ENCODE results near the gene GSTA3.
"Not testable (repeated sequence)": the region's sequence is repeated elsewhere in the genome, so short reads cannot be mapped to it uniquely, and the experiment has no call there.

Gene GSTA3

DNA sequence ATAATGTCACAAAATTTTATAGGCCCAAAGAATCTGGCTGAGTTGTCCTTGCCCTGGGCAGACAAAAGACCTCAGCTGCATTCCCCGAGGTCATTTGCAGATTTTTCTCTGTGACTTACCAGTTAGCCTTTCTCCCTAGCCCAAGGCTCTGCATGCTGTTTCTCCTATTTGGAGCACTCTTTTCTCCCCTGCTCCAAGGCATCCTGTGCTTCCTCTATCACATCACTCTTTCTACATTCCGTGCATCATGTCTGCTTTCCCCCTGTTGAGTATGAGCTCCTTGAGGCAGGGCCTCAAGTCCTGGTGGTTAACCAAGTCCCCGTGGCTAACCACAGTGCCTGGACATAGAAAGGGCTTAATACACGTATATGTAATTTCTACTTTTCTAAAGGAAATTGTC lies 593 bp upstream of the GSTA3 start:
- no peak for DNase-seq

DNA sequence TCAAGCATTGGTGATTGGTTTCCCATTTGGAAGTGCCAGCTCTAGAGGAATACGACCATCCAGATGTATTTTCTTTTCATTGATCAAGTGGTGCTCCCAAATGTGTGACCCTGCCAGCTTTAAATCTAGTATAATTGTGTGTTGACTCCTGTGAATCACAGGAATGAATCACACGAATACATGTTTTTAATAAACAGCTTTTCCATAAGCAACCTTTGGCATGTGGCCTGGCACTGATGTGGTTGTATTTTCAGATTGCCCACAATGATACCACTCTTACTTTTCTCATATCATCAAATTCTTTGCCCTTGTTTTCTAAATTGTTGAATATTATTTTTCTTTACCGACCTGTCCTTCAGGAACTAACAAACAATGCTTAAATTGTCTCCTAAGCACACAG lies 367 bp downstream of the GSTA3 start:
- no peak for DNase-seq

DNA sequence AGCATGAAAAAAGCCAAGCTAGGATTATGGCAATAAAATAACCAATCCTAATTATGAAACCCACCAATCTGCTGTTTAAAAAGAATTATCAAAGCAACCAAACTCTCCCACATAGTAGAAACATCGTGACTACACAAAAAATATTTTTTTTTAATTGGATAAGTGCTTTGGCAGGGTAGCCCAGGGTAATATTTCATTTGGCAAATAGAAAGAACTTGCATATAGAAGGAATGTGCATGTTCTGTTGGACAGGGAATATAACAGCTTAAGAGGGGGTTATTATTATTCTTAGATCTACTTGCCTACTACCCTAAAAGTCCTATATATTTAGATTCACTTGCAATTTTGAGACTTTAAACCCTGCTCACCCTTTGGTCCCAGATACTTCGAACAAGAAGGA lies 972 bp downstream of the GSTA3 start:
- no peak for DNase-seq

DNA sequence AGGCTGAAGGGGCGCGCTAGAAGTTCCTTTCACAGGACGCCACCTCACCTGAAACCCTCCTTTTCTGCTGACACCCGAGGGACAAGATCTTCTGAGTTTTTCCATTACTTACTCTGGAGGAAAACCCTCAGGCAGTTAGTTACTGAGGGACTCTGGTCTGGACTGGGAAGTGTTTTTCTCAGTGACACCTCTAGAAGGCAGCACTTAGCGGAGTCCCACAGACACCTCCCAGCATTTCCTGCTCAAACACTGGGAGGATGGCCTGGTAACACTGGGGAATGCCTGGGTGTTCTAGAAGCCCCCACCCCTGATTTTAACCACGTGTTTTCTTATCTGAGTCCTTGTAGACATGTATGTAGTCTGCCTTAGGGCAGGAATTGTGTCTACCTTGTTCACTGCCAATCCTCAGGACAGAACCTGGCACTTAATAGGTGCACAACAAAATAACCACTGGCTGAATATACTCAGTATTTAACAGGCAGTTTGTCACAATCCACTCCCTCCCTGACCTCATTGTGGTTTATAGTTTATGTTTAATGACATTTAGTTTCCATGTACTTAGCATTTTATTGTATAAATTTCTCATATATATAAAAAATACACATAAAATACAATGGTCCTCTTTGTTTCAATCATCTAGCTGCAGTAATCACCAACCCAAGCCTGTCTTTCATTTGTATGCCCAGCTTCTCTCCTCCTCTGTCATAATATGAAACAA lies 4.8 kb downstream of the GSTA3 start:
- DNase-seq, result no peak

DNA sequence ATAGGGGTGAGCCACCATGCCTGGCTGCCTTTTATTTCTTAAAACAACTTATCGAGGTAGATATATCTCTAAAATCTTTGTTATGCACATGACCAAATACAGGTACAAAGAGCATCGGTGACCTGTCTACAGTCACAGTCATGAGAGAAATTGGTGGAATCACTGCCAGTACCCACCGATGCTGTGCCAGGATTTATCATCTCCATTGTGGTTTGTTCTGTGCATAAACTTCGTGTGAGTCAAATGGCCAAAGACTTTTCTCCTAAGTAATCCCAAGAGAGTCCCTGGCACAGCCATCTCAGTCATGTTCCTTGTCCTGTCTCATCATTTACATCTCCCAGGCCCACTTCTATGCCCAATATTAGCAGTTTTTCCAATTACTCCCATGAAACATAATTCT lies 9.0 kb downstream of the GSTA3 start:
- no peak for DNase-seq

DNA sequence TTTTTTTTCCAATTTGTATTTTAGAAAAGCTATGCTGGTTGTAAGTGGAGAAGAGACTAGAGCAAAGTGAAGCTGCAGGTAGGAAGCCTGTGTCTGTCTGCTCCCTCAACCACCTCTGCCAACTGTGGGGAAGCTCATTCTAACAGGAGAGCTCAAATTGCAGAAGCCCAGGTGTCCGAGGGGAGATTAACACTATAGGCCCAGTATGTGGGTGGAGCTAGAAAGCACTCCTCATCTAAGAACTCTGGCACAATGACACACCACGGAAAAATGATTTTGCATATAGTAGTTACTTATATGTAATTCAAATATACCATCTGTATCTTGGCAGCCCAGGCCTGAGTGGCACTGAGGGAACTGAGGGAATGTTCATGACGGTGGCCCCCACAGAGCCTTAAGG lies 13.7 kb downstream of the GSTA3 start:
- DNase-seq, result not testable (repeated sequence)

DNA sequence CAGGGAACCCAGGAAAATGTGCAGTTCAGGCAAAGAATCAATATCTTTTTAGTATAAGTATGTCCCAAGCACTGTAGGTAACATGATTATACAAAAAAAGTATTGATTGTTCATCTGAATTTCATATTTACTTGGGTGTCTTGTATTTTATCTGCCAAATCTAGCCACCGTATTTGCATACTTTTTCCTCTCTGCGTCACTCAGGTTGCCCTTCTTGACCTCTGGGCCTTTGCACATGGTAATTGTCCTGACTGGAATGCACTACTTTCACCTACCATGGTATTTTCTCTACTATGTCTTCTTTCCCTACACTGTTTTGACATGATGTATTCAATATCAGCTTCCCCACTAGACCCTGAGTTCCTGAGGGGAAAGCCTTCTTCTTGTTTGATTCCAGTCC lies 15.2 kb downstream of the GSTA3 start:
- DNase-seq, result no peak

DNA sequence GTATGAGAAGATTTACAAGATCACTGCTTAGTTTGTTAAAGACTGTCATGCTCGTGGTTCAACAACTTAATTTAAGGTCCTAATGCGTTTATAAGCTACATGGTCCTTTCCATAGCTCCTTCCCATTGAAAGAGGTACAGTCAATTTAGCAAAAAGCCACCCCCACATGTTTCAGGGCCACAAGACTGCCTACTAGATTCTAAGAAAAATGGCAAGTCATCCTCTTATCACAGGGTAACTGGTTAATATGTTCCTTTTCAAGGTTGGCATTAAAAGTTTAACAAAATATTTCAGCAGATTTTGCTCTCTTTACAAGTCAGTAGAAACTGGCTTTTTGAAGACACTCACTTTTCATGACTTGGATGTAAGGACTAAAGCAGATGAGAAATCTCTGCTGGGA lies 15.7 kb downstream of the GSTA3 start:
- DNase-seq, result no peak

DNA sequence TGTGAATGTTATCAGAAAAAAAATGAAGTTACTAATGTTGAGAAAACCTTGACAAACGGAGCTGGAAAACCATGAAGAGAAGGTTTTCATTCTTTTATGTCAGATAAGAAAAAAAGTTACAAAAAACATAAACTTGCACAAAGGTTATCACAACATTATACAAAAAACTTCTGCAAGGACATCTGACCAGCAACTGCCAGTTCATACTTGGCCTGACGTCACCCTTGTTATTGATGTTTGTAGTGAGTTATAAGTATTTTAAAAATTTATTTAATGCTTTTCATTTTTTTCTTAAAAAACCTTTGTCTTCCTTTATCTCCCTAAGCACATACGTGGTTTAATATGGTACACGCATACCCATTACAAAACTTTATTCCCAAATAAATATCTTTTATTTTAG lies 16.3 kb downstream of the GSTA3 start:
- no peak for DNase-seq

DNA sequence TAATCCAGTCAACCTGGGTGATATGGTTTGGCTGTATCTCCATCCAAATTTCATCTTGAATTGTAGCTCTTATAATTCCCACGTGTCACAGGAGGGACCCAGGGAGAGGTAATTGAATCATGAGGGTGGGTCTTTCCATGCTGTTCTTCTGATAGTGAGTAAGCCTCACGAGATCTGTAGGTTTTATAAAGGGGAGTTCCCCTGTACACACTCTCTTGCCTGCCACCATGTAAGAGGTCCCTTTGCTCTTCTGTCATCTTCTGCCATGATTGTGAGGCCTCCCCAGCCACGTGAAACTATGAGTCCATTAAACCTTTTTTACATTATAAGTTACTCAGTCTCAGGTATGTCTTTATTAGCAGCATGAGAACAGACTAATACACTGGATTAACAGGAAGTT lies 19.5 kb downstream of the GSTA3 start:
- no peak for DNase-seq

DNA sequence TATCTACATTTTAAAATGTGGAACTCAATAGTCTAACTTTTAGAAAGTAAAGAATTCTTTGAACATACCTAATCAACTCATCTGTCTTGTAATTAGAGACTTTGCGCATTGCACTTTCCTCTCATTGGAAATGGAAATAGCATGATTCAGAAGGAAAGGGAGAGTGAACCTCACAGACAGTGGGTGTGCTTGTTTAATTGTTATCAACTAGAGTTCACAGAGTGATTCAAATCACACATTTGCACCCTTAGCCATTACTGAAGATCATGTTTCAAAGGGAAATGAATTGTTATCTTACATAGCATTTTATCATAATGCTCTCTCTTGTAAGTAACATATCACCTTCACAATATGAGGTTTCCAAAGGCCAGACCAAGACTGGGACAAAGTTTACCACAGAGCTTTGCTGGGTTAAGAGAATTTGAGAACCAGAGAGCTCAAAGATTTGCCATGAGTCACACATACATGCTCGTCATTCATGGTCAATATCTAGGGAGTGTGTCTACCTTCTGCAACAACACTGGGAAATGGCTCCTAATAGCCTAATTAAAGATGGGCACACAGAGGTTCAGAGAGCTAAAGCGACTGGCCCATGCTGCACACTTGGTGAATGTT lies 21.5 kb downstream of the GSTA3 start:
- no peak for DNase-seq

DNA sequence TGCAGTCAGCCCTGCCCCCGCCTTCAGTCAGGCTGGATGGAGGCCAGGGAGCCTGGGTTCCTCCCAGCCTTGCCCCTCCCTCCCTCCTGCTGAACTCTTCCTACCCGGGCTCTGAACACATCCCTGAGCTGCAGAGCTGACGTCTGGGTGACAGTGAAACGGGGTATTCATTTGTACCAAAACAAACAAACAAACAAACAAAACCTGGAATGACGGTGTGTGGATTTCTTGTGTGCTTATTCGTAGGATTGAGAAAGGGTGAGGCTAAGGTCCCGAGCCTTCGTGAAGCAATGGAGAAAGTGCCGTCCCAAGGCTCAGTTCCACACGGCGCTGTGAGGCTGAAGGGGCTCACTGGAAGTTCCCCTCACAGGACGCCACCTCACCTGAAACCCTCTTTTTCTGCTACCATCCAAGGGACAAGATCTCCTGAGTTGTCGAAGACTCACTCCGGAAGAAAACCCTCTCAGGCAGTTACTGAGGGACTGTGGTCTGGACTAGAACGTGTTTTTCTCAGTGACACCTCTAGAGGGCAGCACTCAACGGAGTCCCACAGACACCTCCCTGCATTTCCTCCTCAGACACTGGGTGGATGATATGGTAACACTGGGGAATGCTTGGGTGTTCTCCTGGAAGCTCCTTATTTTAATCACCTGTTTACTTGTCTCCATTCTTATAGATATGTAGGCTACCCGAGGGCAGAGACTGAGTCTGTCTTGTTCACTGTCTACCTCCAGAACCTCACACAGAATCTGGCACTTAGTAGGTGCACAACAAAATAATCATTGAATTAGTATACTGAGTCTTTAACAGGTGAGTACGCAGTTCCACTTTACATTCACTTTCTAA lies 27.3 kb downstream of the GSTA3 start:
- peak; percentile 19 for DNase-seq

DNA sequence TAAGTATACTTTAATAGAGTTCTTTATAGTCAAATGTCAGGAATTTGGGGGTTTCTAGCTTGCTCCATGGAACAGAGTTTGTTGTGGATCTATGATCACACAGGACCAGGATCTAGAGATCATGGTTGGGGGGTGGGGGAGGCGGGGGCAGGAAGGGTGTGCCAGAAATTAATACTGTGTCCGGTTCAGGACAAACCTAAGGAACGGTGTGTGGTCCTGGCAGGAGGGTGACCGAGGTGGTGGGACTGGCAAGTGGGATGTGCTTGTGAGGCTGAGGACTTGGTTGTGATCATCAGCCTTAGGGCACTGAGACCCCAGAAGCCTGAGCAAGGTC lies 27.9 kb downstream of the GSTA3 start:
- DNase-seq, result no peak

DNA sequence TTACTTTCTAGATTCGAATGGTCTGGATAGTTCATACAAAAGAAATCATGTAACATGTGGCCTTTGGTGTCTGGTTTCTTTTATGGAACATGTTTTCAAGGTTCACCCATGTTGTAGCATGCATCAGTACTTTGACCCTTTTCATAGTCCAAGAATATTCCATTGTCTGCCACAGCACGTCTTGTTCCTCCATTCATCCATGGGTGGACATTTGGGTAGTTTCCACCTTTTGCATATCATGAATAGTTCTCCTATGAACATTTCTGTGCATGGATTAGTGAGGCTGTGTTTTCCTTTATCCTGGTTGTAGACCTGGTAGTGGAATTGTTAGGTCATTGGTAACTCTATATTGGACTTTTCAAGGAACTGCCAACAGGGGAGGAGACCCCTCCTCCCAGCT lies 31.7 kb downstream of the GSTA3 start:
- no peak for DNase-seq

DNA sequence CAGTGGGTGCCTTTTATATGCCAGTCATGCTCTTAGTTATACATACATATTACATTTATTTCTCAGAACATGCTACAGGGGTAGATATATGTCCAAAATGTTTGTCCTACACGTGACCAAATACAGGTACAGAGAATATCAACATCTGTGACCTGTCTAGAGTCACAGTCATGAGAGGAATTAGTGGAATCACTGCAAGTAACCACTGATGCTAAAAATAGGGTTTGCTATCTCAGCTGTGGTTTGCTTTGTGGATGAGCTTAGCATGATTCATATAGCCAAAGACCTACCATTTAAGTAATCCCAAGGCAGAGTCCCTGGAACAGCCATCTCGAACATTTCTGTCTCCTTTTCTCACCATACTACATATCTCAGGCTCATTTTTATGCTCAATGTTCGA lies 32.3 kb downstream of the GSTA3 start:
- no peak for DNase-seq

DNA sequence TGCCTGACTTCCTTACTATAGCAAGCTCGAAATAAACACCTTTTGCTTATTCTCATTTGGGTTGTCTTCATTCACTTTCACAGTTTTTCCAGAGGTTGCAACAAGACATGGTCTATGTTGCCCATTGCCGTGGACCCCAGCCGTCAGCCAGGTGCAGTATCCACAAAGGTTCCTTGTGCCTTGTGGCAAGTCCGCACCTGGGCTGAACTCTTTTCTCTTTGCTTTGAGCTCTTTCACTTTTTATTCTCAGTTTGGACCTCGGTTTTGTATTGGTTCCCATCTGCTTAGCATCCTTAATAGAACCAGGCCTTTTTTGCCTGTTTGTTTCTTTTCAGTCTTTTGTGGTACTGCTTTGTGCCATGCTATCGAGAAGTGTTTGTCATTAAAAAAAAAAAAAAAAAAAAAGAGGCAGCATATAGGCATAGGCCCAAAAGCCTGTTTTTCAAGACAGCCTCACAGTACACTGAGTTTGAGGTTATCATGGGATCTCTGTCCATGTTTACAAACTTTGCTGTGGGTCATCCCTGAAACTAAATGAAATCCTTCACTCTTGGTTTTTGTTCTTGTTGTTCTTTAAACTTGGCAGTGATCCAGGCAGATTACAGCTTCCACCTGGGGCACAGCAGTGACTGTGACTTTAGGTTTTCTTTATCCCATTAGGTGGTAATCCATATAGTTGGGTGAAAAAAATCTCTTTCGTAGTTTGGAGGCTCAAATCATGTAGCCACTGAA lies 33.3 kb downstream of the GSTA3 start:
- DNase-seq, result no peak

DNA sequence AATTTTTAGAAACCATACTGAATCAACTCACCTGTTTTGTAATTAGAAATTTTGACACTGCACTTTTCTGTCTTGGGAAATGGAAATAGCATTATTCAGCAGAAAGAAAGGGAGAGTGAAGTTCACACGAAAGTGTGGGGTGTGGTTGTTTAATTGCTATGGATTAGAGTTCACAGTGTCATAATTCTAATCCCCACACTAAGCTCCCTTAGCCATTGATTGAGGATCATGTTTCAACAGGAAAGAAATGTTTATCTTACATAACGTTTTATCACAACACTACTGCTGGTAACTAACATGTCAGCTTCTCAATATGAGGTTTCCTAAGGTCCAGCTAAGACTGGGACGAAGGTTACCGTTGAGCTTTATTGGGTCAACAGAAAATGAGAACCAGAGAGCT lies 37.5 kb downstream of the GSTA3 start:
- DNase-seq, result peak; percentile 3

DNA sequence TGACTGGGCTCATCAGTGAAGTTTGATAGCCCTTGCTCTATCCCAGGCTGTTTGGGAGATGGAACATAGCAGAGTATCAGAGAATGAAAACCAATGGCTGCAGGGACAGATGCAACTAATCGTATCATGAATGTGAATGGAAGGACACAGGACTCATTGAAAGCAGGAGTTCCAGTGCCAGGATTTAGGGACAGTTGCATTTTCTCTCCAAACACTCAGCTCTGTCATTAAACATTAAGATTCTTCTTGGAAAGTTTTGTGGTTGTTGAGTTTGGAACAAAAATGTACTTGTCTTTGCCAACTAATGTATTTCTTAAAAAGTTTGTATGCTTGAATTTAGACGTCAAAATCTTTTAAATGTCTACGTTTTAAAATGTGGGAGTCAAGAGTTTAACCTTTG lies 37.9 kb downstream of the GSTA3 start:
- no peak for DNase-seq

DNA sequence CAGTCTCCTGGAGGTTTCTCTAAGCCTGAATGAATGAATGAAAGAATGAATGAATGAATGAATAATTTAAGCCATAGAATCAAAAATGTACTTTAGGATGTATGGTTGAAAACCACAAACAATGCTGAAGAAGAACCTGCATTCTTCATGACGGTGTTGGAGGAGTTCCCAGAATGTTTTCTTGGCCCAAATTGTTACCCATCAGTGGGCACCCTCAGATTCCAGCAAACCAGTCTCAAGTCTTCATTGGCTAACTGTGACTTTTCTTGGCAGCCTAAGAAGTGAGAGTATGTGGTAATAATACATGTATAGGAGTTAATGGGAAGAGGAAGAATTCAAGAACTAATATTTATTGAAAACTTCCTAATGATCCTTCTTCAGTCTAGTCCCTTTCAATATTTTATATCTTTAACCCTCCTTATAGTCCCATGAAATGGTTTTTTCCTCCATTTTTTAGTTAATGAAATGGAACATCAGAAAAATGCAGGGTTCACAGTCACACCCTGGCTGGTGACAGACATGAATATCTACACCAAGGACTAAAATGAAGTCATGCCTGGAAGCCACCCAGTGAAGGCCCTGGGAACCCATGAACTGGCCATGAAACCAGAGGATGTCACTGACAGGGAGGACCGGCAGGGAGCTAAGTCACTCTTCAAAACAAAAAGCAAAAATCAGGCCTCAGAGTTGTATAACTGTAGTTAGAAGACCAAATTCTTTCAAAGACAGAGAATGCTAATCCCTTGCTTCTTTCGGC lies 39.0 kb downstream of the GSTA3 start:
- DNase-seq, result not testable (repeated sequence)

DNA sequence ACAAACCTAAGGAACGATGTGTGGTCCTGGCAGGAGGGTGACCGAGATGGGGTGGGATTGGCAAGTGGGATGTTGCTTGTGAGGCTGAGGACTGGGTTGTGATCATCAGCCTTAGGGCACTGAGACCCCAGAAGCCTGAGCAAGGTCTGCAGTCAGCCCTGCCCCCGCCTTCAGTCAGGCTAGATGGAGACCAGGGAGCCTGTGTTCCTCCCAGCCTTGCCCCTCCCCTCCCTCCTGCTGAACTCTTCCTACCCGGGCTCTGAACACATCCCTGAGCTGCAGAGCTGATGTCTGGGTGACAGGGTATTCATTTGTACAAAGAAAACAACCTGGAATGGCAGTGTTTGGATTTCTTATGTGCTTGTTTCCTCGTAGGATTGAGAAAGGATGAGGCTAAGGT lies 40.6 kb downstream of the GSTA3 start:
- not testable (repeated sequence) for DNase-seq

DNA sequence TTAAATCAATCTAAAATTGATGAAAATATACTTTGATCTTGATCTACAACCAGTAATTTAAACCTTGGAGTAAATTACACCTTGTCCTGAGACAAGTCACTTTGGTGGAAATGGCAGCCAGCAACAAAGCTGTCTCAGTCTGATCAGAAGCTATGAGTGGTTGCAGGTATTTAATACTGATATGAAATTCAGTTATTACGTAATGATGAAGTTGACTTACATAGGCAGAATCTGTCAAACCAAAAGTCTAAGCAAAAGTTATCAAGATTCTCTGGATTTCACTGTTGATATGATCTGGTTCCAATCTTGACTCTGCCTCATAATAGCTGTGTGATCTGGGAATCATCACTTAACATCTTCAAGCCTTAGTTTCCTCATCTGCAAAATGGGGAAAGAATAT lies 41.3 kb downstream of the GSTA3 start:
- DNase-seq, result no peak

DNA sequence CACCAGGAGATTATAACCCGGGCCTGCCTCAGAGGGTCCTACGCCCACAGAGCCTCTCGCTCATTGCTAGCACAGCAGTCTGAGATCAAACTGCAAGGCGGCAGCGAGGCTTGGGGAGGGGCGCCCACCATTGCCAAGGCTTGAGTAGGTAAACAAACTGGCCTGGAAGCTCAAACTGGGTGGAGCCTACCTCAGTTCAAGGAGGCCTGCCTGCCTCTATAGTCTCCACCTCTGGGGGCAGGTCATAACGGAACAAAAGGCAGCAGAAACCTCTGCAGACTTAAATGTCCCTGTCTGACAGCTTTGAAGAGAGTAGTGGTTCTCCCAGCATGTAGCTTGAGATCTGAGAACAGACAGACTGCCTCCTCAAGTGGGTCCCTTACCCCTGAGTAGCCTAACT lies 48.3 kb downstream of the GSTA3 start:
- not testable (repeated sequence) for DNase-seq

DNA sequence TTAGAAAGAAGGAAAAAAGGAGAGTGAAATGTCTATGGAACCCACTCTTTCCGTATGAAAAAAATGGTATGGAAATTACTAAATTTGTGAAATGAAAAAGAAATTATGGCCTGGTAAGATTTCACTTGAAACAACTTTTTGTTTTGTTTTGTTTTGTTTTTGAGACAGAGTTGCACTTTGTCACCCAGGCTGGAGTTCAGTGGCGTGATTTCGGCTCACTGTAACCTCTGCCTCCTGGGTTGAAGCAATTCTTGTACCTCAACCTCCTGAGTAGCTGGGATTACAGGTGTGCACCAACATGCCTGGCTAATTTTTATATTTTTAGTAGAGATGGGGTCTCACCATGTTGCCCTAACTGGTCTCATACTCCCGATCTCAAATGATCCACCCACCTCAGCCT lies 51.1 kb downstream of the GSTA3 start:
- DNase-seq, result no peak

Data from NCI-H524 treated with DMSO at 0.1 percent for 48 hours (cell line).